Heart right ventricle (tissue), 16 donors: ENCODE results near the gene TTLL12. TPM values are rescaled to one million over a fixed set of nuclear protein-coding genes. Genes with fewer than 3 reads are reported as not detected.

Experiments
- ATAC-seq, 8 donors: fragments of 200-7000 bp; cut with Tn5 transposase; one replicate each; pipeline ENCODE4 v1.9.1; 2020; ENCODE audit warnings: mild to moderate bottlenecking in 8 of 8, moderate library complexity in 8 of 8, moderate number of reproducible peaks in 1 of 8
- DNase-seq, 2 donors: peaks; one replicate each; pipeline ENCODE4 v3.0.0-alpha.2; 2020
- H3K27ac ChIP-seq, 10 donors: fragments of 200-600 bp; sonication (generic) in 2 of 10; one replicate each; pipeline versions ENCODE4 v1.5.0 to v1.8.0; 2020 to 2022; ENCODE audit warnings: mild to moderate bottlenecking in 3 of 10
- H3K27me3 ChIP-seq, 7 donors: fragments of 200-600 bp; one replicate each; pipeline ENCODE4 v1.8.0; 2021 to 2022; ENCODE audit warnings: mild to moderate bottlenecking in 2 of 7
- H3K36me3 ChIP-seq, 9 donors: fragments of 200-600 bp; sonication (generic) in 1 of 9; one replicate each; pipeline versions ENCODE4 v1.5.0 to v1.8.0; 2020 to 2022; ENCODE audit warnings: mild to moderate bottlenecking in 2 of 9
- H3K4me1 ChIP-seq, 9 donors: fragments of 200-600 bp; sonication (generic) in 1 of 9; one replicate each; pipeline versions ENCODE4 v1.5.0 to v1.8.0; 2020 to 2022; ENCODE audit warnings: mild to moderate bottlenecking in 4 of 9
- H3K4me3 ChIP-seq, 10 donors: fragments of 200-600 bp; sonication (generic) in 2 of 10; one replicate each; pipeline versions ENCODE4 v1.5.0 to v1.8.0; 2020 to 2022; ENCODE audit warnings: mild to moderate bottlenecking in 7 of 10, moderate library complexity in 2 of 10
- H3K9me3 ChIP-seq, 11 donors: fragments of 200-600 bp in 10 of 11; sonication (generic) in 2 of 11; one replicate each; pipeline versions ENCODE4 v1.5.0 to v1.8.0; 2013 to 2022; ENCODE audit warnings: mild to moderate bottlenecking in 2 of 11, control low read depth in 1 of 11, moderate library complexity in 1 of 11
- WGBS, 2 donors: extraction: QIAGEN DNeasy Blood & Tissue Kit; methylation state at CpG; one replicate each; pipeline ENCODE4 v1.1.7; 2013; ENCODE audit warnings: inconsistent platforms in 1 of 2; 5-methylcytosine and 5-hydroxymethylcytosine counted together
- intact Hi-C, 10 donors: fragments of 100-400 bp; cut with DNase I; formaldehyde crosslinking; loops; one replicate each; pipeline versions ENCODE4 v1.11.1 to v1.14.2; 2022
- polyA plus RNA-seq, 2 donors: library from polyadenylated mRNA; stranded (reverse); fragments of 200-250 nt; gene quantifications; one replicate each; pipeline ENCODE4 v1.2.3, GENCODE V29; 2013
- total RNA-seq, 10 donors: library from RNA; stranded (reverse); fragmentation: NEBNext Ultra II Directional in 3 of 10; extraction: Animal tissue kit (Norgen Biotek cat#: 25700) in 3 of 10; gene quantifications; one replicate each; pipeline versions ENCODE4 v1.2.1 to v1.2.4, GENCODE V29; 2021 to 2023
- TF ChIP-seq, protein P1 (sequence below), 9 donors: fragments of 200-600 bp; sonication (generic) in 2 of 9; IDR thresholded peaks; one replicate each; pipeline versions ENCODE4 v1.5.0 to v1.8.0; 2021 to 2022; ENCODE audit warnings: antibody characterized with exemption in 9 of 9, mild to moderate bottlenecking in 5 of 9, moderate library complexity in 1 of 9
- donor health status: Arrhythmogenic right ventricular cardiomyopathy.
- donor health status: ischemic (EF 13 %, LVEDD 7.1; RV severe dilation, severe dysfunction).
- donor health status: healthy with polysubstance abuse.
- donor health status: DM: no; HTN: yes; CAD: no.
- donor health status: DM: no; HTN: no; CAD: no.
- donor health status: ischemic (EF 25% LVEDD 6.9; RV normal size, moderate dysfunction).
- donor health status: ischemic (EF 25% LVEDD 5.7; RV mildly dilated, moderate dysfunction).
- donor health status: healthy.
- donor health status: DM: yes; HTN: yes; CAD: no.
- donor health status: Ischemic cardiomyopathy.
- donor health status: ischemic (EF 35%, LVEDD 5.7; RV mildly dilated, moderate dysfunction).
- donor health status: nonischemic (EF 11% LVEDD 7.7; RV severe dilation, severe dysfunction).
- donor health status: DM: yes; HTN: yes; CAD: no.
- donor health status: PGD.
- donor health status: ischemic (EF 29% LVEDD 5.4; RV normal size, mild dysfunction).
- donor health status: nonischemic (EF 23%, LVEDD 6.1; RV moderate dilation, normal function).

The TTLL12 gene
- total and polyA plus RNA-seq, 12 donors: 8.0 to 18.9 (median 9.6) TPM

DNA sequence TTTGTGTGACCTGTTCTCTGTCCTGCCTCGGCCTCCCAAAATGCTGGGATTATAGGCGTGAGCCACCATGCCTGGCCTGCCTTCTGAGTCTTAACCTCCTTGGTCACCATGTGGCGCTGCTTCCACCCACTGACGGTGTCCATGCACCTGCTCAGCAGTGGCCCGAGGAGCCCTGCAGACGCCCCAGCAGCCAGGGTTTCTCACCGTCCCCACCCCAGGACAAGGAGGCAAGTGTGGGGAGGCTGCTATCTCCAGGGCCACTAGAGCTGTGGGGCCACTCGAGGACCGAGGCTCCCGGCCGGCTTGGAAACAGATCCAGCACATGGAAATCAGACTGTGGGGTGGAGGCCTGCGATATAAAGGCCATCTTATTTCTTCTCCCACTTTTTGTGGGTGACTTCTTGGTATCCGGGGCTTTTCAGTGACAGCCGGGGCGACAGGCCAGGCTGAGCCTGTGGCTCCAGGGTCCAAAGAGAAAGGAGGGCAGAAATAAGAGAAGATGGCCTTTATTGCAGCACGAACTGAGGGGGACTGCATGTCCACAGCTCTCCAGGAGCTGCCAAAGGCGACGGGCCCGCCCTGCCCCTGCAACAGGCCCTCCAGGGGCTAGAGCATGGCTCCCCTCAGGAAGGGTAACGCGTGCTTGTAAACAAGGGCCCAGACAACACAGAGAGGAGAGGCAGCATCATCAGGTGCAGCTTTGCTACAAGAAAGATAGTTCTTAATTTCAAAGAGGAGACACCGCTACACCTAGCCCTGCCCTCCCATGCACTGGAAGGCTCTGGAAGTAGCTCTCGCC, 20.6 kb downstream of the TTLL12 start:
- TF ChIP-seq, protein P1, sequence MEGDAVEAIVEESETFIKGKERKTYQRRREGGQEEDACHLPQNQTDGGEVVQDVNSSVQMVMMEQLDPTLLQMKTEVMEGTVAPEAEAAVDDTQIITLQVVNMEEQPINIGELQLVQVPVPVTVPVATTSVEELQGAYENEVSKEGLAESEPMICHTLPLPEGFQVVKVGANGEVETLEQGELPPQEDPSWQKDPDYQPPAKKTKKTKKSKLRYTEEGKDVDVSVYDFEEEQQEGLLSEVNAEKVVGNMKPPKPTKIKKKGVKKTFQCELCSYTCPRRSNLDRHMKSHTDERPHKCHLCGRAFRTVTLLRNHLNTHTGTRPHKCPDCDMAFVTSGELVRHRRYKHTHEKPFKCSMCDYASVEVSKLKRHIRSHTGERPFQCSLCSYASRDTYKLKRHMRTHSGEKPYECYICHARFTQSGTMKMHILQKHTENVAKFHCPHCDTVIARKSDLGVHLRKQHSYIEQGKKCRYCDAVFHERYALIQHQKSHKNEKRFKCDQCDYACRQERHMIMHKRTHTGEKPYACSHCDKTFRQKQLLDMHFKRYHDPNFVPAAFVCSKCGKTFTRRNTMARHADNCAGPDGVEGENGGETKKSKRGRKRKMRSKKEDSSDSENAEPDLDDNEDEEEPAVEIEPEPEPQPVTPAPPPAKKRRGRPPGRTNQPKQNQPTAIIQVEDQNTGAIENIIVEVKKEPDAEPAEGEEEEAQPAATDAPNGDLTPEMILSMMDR (IDR thresholded peaks at IDR 0.05): no peak
- ATAC-seq (no peak), DNase-seq (no peak)
- Histone ChIP-seq H3K4me1 (peaks cover 6 to 26% (median 17%) of the 10 kb centered on the region in 9 donors), H3K27me3 (no peaks in the 10 kb centered on the region), H3K36me3 (peaks cover 0 to 54% (median 7%) of the 10 kb centered on the region in 9 donors), H3K27ac (no peak overlapping the region), H3K4me3 (no peak overlapping the region), H3K9me3 (no peaks in the 10 kb centered on the region)
- intact Hi-C loops: no loop called here
- 91 to 92% methylated on average over 23 of the region's 23 CpGs for whole genome bisulfite sequencing, 2 donors

DNA sequence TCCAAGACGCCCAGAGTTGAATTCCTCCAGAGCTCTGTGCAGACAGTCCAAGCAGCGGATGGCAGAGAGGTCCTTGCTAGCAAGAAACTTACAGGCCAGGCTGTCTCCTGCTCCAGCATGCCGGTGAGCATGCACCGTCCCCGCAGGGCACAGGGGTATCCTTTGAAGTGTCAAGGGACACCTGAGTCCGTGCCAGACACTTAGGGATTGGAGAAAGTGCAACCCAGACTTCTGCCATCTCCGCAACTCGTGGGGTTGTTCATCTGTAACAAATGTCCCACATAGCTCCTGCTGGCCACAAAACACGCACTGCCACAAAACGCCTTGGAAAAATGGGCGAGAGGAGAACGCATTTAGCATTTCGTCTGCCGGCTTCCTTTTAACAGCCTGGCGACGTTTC, 22.3 kb downstream of the TTLL12 start:
- no peaks in the 10 kb centered on the region for H3K9me3 ChIP-seq
- no peaks in the 10 kb centered on the region for H3K27me3 ChIP-seq
- WGBS, 2 donors: 39 to 45% methylated on average over 16 of the region's 16 CpGs
- peaks cover 0 to 52% (median 7%) of the 10 kb centered on the region in 9 donors for H3K36me3 ChIP-seq
- peaks cover 6 to 32% (median 20%) of the 10 kb centered on the region in 9 donors for H3K4me1 ChIP-seq
- intact Hi-C loops: no loop called here
- TF ChIP-seq, protein P1 (IDR thresholded peaks at IDR 0.05): no peak
- ATAC-seq (peak in 2 of 8 donors; percentile 1 to 19), DNase-seq (no peak)
- H3K27ac ChIP-seq: no peak overlapping the region
- no peak overlapping the region for H3K4me3 ChIP-seq

DNA sequence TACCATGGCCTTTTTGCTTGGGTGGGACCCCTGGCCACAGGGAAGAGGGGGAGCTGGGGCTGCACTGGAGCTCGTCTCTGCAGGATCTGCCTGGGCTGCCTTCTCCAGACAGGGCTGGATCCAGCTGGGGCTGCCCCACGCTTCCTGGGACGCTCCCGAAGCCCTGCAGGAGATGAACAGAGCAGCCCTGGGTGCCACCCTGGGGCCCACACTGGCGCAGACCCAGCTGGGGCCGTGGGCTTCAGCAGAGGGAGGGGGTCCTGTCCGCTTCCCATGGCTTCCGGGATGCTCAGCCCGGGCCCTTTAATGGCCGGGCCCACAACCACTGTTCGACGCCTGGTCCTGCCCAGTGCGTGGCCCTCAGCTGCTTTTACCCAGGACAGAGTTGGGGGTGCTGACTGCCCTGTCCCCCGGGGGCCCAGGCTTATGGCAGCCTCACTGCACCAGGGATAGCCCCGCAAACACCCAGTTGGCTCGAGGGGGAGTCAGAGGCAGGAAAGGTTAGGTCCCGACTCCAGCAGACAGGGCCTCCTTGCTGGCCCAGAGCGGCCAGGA, 23.6 kb downstream of the TTLL12 start:
- ATAC-seq: peak in 2 of 8 donors; percentile 3 to 6
- H3K9me3 ChIP-seq: no peaks in the 10 kb centered on the region
- DNase-seq: no peak
- H3K4me3 ChIP-seq: no peak overlapping the region
- 81 to 87% methylated on average over 18 of the region's 18 CpGs for WGBS, 2 donors
- peak overlapping the region in 2 of 10 donors; percentile 27 to 36 for H3K27ac ChIP-seq
- H3K27me3 ChIP-seq: no peaks in the 10 kb centered on the region
- H3K36me3 ChIP-seq: peaks cover 0 to 47% (median 7%) of the 10 kb centered on the region in 9 donors
- peaks cover 6 to 39% (median 25%) of the 10 kb centered on the region in 9 donors for H3K4me1 ChIP-seq
- TF ChIP-seq, protein P1 (IDR thresholded peaks at IDR 0.05): no peak
- intact Hi-C loops: no loop called here

DNA sequence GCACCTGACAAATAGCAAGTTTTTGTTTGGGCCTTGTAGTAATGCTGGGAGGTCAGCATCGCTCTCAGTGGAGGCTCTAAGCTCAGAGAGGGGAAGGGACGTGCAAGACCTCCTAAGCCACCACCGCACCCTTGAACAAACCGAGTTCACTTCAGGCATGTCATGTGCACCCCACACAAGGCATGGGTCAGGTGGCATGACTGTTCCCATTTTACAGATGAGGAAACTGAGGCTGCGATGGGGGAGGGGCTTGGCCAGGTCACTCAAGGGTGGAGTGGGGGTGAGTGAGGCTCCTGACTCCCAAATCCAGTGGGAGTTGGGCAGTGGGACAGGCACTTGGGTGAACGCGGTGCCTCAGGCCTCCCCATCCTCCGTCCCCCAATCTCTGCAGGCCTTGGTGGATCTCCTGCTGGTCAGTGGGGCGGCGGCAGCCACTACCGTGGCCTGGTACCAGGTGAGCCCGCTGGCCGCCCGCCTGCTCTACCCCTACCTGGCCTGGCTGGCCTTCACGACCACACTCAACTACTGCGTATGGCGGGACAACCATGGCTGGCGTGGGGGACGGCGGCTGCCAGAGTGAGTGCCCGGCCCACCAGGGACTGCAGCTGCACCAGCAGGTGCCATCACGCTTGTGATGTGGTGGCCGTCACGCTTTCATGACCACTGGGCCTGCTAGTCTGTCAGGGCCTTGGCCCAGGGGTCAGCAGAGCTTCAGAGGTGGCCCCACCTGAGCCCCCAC, 24.4 kb downstream of the TTLL12 start:
- ATAC-seq: no peak
- Histone ChIP-seq H3K9me3 (no peaks in the 10 kb centered on the region), H3K27ac (no peak overlapping the region), H3K4me1 (peaks cover 6 to 39% (median 27%) of the 10 kb centered on the region in 9 donors), H3K4me3 (no peak overlapping the region), H3K27me3 (no peaks in the 10 kb centered on the region), H3K36me3 (peaks cover 0 to 40% (median 7%) of the 10 kb centered on the region in 9 donors)
- intact Hi-C loops: no loop called here
- DNase-seq: no peak
- 95 to 97% methylated on average over 24 of the region's 24 CpGs for WGBS, 2 donors
- TF ChIP-seq, protein P1 (IDR thresholded peaks at IDR 0.05): no peak
